Esophagus muscularis mucosa (tissue), 4 donors: ENCODE data around the gene GRM2. TPM values are rescaled to one million over a fixed set of nuclear protein-coding genes. Genes with fewer than 3 reads are reported as not detected.

Experiments used
- DNase-seq: peaks from one replicate; pipeline ENCODE4 v3.0.0-alpha.2; 2017; ENCODE audit errors: extremely low spot score
- H3K27ac ChIP-seq, 4 donors: fragments of 200-600 bp; sonication (generic); replicated peaks in 1 of 4; 1 replicate in 3 of 4; 2 replicates in 1 of 4; pipeline ENCODE4 v1.5.1; 2016 to 2019; ENCODE audit warnings: mild to moderate bottlenecking in 1 of 4
- H3K27me3 ChIP-seq, 4 donors: fragments of 200-600 bp; sonication (generic); one replicate each; pipeline versions ENCODE4 v1.5.1 to v1.6.0; 2016 to 2019
- H3K36me3 ChIP-seq, 4 donors: fragments of 200-600 bp; sonication (generic); one replicate each; pipeline ENCODE4 v1.5.1; 2016 to 2019
- H3K4me1 ChIP-seq, 4 donors: fragments of 200-600 bp; sonication (generic); one replicate each; pipeline ENCODE4 v1.5.1; 2016 to 2019
- H3K4me3 ChIP-seq, 4 donors: fragments of 200-600 bp; sonication (generic); 1 replicate in 2 of 4; 2 replicates in 2 of 4; pipeline ENCODE4 v1.5.1; 2016 to 2019; ENCODE audit warnings: mild to moderate bottlenecking in 4 of 4, moderate library complexity in 1 of 4
- H3K9me3 ChIP-seq, 4 donors: fragments of 200-600 bp; sonication (generic); 1 replicate in 3 of 4; 2 replicates in 1 of 4; pipeline ENCODE4 v1.5.1; 2016 to 2019
- EP300 ChIP-seq: sonication (generic); formaldehyde crosslinking; IDR thresholded peaks from one replicate; pipeline ENCODE4 v1.6.1; 2017; ENCODE audit warnings: antibody characterized with exemption
- POLR2A ChIP-seq: fragments of 450-650 bp; IDR thresholded peaks from one replicate; pipeline ENCODE4 v1.6.1; 2017; ENCODE audit warnings: antibody characterized with exemption, moderate library complexity, mild to moderate bottlenecking, low read depth
- POLR2AphosphoS5 ChIP-seq, 2 donors: sonication (generic); formaldehyde crosslinking; IDR thresholded peaks; one replicate each; pipeline ENCODE4 v1.6.1; 2017; ENCODE audit warnings: antibody characterized with exemption in 2 of 2
- WGBS: methylation state at CpG from one replicate; pipeline ENCODE4 v1.1.5; 2018; 5-methylcytosine and 5-hydroxymethylcytosine counted together
- intact Hi-C: fragments of 100-400 bp; cut with DNase I; formaldehyde crosslinking; loops from one replicate; pipeline ENCODE4 v1.15.1; 2023
- total RNA-seq, 4 donors: library from RNA; depleted of rRNA; stranded (reverse); fragments of >200 nt; gene quantifications; one replicate each; pipeline versions ENCODE4 v1.1.0 to v1.2.1, GENCODE V29; 2016
- TF ChIP-seq, protein P1 (sequence below), 3 experiments: fragments of 200-600 bp in 2 of 3; fragments of 450-650 bp in 1 of 3; sonication (generic) in 2 of 3; IDR thresholded peaks; one replicate each; pipeline ENCODE4 v1.5.1; 2017 to 2019; ENCODE audit warnings: antibody characterized with exemption in 3 of 3, mild to moderate bottlenecking in 2 of 3, moderate library complexity in 1 of 3

GRM2 gene
- total RNA-seq, 4 donors from 2014 or later = 0.11 to 0.83 (median 0.52) TPM; not detected in 1

- intact Hi-C loops = loop anchor here (10.0 kb wide), 1 partner anchor 291 kb away; the partner anchor contains the start of gene MANF
- Histone ChIP-seq H3K4me1 (peaks cover 37 to 78% (median 54%) of the 10 kb centered on the region in 4 donors), H3K36me3 (peaks cover 0 to 71% (median 42%) of the 10 kb centered on the region in 4 donors)
Measured at GRCh38 chr3:51676102-51676640, 30.7 kb upstream of the GRM2 start.

DNA sequence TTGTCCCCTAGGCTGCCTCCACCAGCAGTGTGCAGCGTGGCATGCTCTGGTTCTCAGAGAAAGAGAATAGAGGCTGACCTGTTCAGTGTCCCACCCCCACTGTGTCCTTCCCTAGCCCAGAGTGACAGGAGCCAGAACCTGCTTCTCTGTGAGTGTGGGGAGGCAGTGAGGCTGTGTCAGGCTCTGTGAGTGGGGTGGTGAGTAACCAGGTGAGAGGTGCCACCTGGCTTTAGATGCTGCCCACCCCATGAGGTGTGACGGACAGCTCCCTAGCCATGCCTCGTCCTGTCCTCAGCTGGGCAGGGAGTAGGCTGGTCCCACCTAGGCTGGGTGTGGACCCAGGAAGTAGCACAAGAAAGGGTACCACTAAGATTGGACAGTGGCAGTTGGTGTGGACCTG, 29.5 kb upstream of the GRM2 start:
- H3K27ac ChIP-seq = no peak overlapping the region
- no peaks in the 10 kb centered on the region for H3K27me3 ChIP-seq
- H3K36me3 ChIP-seq = peaks cover 0 to 76% (median 43%) of the 10 kb centered on the region in 4 donors
- TF ChIP-seq POLR2A = no peak
- no peak for TF ChIP-seq POLR2AphosphoS5 (IDR thresholded peaks at IDR 0.05)
- H3K4me3 ChIP-seq = no peak overlapping the region
- no peak for DNase-seq
- intact Hi-C loops = loop anchor here (10.0 kb wide), 1 partner anchor 293 kb away; the partner anchor contains the start of gene MANF
- peaks cover 43 to 83% (median 59%) of the 10 kb centered on the region in 4 donors for H3K4me1 ChIP-seq
- H3K9me3 ChIP-seq = no peaks in the 10 kb centered on the region
- WGBS = 80% methylated on average over 1 of the region's 3 CpGs

More at GRCh38 chr3:51676102-51676640, 30.7 kb upstream of the GRM2 start:
- Histone ChIP-seq H3K27me3 (no peaks in the 10 kb centered on the region), H3K9me3 (no peaks in the 10 kb centered on the region), H3K27ac (no peak overlapping the region), H3K4me3 (no peak overlapping the region)
- TF ChIP-seq, protein P1, sequence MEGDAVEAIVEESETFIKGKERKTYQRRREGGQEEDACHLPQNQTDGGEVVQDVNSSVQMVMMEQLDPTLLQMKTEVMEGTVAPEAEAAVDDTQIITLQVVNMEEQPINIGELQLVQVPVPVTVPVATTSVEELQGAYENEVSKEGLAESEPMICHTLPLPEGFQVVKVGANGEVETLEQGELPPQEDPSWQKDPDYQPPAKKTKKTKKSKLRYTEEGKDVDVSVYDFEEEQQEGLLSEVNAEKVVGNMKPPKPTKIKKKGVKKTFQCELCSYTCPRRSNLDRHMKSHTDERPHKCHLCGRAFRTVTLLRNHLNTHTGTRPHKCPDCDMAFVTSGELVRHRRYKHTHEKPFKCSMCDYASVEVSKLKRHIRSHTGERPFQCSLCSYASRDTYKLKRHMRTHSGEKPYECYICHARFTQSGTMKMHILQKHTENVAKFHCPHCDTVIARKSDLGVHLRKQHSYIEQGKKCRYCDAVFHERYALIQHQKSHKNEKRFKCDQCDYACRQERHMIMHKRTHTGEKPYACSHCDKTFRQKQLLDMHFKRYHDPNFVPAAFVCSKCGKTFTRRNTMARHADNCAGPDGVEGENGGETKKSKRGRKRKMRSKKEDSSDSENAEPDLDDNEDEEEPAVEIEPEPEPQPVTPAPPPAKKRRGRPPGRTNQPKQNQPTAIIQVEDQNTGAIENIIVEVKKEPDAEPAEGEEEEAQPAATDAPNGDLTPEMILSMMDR (IDR thresholded peaks at IDR 0.05) = no peak
- TF ChIP-seq POLR2AphosphoS5 (IDR thresholded peaks at IDR 0.05) = no peak
- no peak for TF ChIP-seq POLR2A
- TF ChIP-seq EP300 = no peak
- WGBS = 75% methylated on average over 3 of the region's 3 CpGs
- no peak for DNase-seq

GRCh38 chr3:51678186-51678585, 28.7 kb upstream of the GRM2 start:
- Histone ChIP-seq H3K27ac (no peak overlapping the region), H3K36me3 (peaks cover 0 to 85% (median 43%) of the 10 kb centered on the region in 4 donors), H3K4me1 (peaks cover 41 to 83% (median 59%) of the 10 kb centered on the region in 4 donors), H3K4me3 (no peak overlapping the region), H3K27me3 (no peaks in the 10 kb centered on the region), H3K9me3 (no peaks in the 10 kb centered on the region)
- no peak for DNase-seq
- no CpG with 5 or more reads among the region's 1 CpG for WGBS
- TF ChIP-seq, protein P1 (IDR thresholded peaks at IDR 0.05) = no peak
- TF ChIP-seq POLR2AphosphoS5 (IDR thresholded peaks at IDR 0.05) (no peak), POLR2A (no peak), EP300 (no peak)
- intact Hi-C loops = loop anchor here (10.0 kb wide), 1 partner anchor 293 kb away; the partner anchor contains the start of gene MANF

DNA sequence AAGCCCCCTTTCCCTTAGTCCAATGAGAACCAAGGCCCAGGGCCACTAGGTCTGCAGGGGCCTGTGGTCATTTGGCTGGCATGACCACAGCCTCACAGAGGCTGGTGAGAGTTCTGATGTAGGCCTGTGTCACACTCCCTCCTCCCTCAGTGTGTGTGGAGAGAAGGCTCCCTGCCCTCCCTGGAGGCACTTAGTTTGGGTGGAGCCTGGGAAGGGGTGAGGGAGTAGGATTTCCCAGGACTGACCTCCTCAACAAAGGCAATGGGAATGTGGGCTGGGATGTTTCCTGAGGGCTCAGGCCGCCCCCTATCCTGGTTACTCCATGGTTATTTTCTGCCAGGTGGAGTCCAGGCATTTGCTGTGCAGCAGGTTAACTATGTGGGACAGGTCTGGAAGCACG, 28.2 kb upstream of the GRM2 start:
- Histone ChIP-seq H3K4me3 (no peak overlapping the region), H3K9me3 (no peaks in the 10 kb centered on the region), H3K27me3 (no peaks in the 10 kb centered on the region), H3K27ac (no peak overlapping the region), H3K4me1 (peaks cover 36 to 82% (median 59%) of the 10 kb centered on the region in 4 donors), H3K36me3 (peaks cover 0 to 88% (median 43%) of the 10 kb centered on the region in 4 donors)
- intact Hi-C loops = loop anchor here (10.0 kb wide), 1 partner anchor 294 kb away; the partner anchor contains the start of gene MANF
- TF ChIP-seq POLR2A (no peak), EP300 (no peak), POLR2AphosphoS5 (IDR thresholded peaks at IDR 0.05) (no peak)
- TF ChIP-seq, protein P1 (IDR thresholded peaks at IDR 0.05) = no peak
- WGBS = 82% methylated on average over 2 of the region's 2 CpGs
- no peak for DNase-seq

GRCh38 chr3:51679318-51679717, 27.6 kb upstream of the GRM2 start:
- intact Hi-C loops = loop anchor here (10.0 kb wide), 1 partner anchor 295 kb away; the partner anchor contains the start of gene MANF
- Histone ChIP-seq H3K4me3 (no peak overlapping the region), H3K4me1 (peaks cover 33 to 75% (median 60%) of the 10 kb centered on the region in 4 donors), H3K36me3 (peaks cover 0 to 92% (median 47%) of the 10 kb centered on the region in 4 donors), H3K27me3 (no peaks in the 10 kb centered on the region), H3K27ac (no peak overlapping the region), H3K9me3 (no peaks in the 10 kb centered on the region)
- TF ChIP-seq EP300 (no peak), POLR2AphosphoS5 (IDR thresholded peaks at IDR 0.05) (no peak), POLR2A (no peak)
- TF ChIP-seq, protein P1 (IDR thresholded peaks at IDR 0.05) = no peak
- 60% methylated on average over 2 of the region's 4 CpGs for WGBS
- DNase-seq = no peak
